ENCODE measurements around the gene CCL16. TPM values are rescaled to one million over a fixed set of nuclear protein-coding genes. Genes with fewer than 3 reads are reported as not detected.

The CCL16 gene
- total and polyA plus RNA-seq, 8 donors = 0.15 to 0.72 TPM; not detected in 6

DNA sequence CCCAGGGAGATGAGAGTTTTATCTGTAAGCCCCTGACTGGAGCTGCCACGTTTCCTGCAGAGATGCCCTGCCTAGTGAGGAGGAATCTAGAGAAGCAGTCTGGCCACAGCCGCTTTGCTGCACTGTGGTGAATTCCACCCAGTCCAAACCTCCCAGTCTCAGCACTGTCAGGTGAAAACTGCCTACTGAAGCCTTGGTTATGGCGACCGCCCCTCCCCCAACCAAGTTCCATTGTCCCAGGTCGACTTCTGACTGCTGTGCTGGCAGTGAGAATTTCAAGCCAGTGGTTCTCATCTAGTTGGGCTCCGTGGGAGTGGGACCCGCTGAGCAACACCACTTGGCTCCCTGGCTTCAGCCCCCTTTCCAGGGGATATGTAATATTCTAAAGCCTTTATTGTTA lies 27.6 kb downstream of the CCL16 start:
- Histone ChIP-seq H3K4me1 (no peaks in the 10 kb centered on the region), H3K9me3 (no peaks in the 10 kb centered on the region), H3K36me3 (no peaks in the 10 kb centered on the region), H3K4me3 (no peak overlapping the region), H3K27ac (no peak overlapping the region), H3K27me3 (peaks cover 0 to 25% (median 0%) of the 10 kb centered on the region in 3 donors)
- TF ChIP-seq POLR2A (IDR thresholded peaks at IDR 0.05) = no peak
- TF ChIP-seq, protein P1, sequence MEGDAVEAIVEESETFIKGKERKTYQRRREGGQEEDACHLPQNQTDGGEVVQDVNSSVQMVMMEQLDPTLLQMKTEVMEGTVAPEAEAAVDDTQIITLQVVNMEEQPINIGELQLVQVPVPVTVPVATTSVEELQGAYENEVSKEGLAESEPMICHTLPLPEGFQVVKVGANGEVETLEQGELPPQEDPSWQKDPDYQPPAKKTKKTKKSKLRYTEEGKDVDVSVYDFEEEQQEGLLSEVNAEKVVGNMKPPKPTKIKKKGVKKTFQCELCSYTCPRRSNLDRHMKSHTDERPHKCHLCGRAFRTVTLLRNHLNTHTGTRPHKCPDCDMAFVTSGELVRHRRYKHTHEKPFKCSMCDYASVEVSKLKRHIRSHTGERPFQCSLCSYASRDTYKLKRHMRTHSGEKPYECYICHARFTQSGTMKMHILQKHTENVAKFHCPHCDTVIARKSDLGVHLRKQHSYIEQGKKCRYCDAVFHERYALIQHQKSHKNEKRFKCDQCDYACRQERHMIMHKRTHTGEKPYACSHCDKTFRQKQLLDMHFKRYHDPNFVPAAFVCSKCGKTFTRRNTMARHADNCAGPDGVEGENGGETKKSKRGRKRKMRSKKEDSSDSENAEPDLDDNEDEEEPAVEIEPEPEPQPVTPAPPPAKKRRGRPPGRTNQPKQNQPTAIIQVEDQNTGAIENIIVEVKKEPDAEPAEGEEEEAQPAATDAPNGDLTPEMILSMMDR (IDR thresholded peaks at IDR 0.05) = no peak
- no peak for TF ChIP-seq POLR2AphosphoS5 (IDR thresholded peaks at IDR 0.05)
- TF ChIP-seq EP300 (IDR thresholded peaks at IDR 0.05) = no peak
- 54 to 59% (median 57%) methylated on average over 5 to 7 of the region's 7 CpGs for WGBS, 5 donors
- intact Hi-C loops (cut with DNase I; ENCODE audit: low total_unique reads) = no loop called here
- DNase-seq = no peak

DNA sequence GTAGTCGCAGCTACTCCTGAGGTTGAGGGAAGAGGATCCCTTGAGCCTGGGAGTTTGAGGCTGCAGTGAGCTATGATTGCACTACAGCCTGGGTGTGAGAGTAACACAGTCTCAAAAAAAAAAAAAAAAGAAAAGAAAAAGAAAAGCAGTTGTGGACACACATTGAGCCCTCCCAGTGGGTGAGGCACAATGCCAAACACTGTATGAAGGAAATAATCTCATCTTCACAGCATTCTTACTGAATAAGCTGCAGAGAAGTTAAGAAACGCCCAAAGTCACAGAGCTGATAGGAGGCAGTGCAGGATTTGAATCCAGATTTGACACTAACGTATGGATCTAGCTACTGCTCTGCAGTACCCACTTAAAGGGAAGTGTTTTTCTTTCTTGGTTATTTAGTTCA lies 31.9 kb downstream of the CCL16 start:
- no peak for TF ChIP-seq EP300 (IDR thresholded peaks at IDR 0.05)
- TF ChIP-seq POLR2A (IDR thresholded peaks at IDR 0.05) = no peak
- no peaks in the 10 kb centered on the region for H3K9me3 ChIP-seq
- no peak overlapping the region for H3K4me3 ChIP-seq
- H3K36me3 ChIP-seq = no peaks in the 10 kb centered on the region
- WGBS, 5 donors = 52 to 67% (median 60%) methylated on average over 3 of the region's 3 CpGs
- peaks cover 0 to 7% (median 0%) of the 10 kb centered on the region in 4 donors for H3K4me1 ChIP-seq
- no peak overlapping the region for H3K27ac ChIP-seq
- no peak for DNase-seq
- peaks cover 0 to 12% (median 0%) of the 10 kb centered on the region in 3 donors for H3K27me3 ChIP-seq
- intact Hi-C loops (cut with DNase I; ENCODE audit: low total_unique reads) = no loop called here

DNA sequence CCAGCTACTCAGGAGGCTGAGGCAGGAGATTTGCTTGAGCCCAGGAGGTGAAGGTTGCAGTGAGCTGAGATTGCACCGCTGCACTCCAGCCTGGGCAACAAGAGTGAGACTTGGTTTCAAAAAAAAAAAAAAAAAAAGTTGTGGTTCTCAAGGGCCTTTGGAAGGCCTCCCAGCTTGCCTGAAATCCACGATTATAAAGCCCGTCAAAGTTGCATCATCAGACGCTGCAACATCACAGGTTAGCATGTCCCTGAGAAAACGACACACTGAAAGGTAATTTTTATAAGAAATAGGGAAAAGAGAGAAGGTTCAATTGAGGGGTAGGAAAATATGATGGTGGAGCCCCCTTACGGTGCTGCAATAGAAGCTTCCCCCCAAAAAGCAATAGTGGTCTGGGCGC lies 33.2 kb downstream of the CCL16 start:
- no peak overlapping the region for H3K4me3 ChIP-seq
- peaks cover 0 to 7% (median 0%) of the 10 kb centered on the region in 4 donors for H3K4me1 ChIP-seq
- intact Hi-C loops (cut with DNase I; ENCODE audit: low total_unique reads) = no loop called here
- TF ChIP-seq, protein P1 (IDR thresholded peaks at IDR 0.05) = no peak
- TF ChIP-seq POLR2A (IDR thresholded peaks at IDR 0.05) (no peak), POLR2AphosphoS5 (IDR thresholded peaks at IDR 0.05) (no peak), EP300 (IDR thresholded peaks at IDR 0.05) (no peak)
- H3K27ac ChIP-seq = no peak overlapping the region
- no peaks in the 10 kb centered on the region for H3K9me3 ChIP-seq
- WGBS, 5 donors = 88 to 93% (median 90%) methylated on average over 7 of the region's 7 CpGs
- H3K27me3 ChIP-seq = peaks cover 0 to 8% (median 0%) of the 10 kb centered on the region in 3 donors
- no peak for DNase-seq
- H3K36me3 ChIP-seq = no peaks in the 10 kb centered on the region

DNA sequence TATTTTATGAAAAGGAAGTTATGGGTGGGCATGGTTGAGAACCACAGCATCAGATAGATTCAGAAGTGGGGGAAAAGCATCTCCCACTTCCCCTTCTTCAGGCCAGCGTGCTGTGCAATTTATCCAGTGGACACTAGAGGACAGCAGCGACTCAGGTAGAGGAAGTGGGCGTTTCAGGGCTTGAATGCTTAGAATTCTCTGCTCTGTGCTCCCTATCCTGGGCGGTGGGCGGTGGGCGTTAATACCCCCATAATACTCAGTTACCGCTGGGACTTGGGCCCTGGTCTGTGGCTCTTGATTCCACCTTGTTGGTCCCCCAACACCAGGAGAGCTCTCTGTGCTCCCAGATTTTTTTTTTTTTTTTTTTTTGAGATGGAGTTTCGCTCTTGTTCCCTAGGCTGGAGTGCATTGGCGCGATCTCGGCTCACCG lies 34.1 kb downstream of the CCL16 start:
- no peaks in the 10 kb centered on the region for H3K36me3 ChIP-seq
- H3K27me3 ChIP-seq = peaks cover 0 to 10% (median 0%) of the 10 kb centered on the region in 3 donors
- peak; percentile 41 to 73 for DNase-seq
- WGBS, 5 donors = 11 to 28% (median 23%) methylated on average over 11 to 12 of the region's 12 CpGs
- H3K4me3 ChIP-seq = peak overlapping the region in 2 of 4 donors; percentile 28 to 37
- H3K4me1 ChIP-seq = peaks cover 0 to 7% (median 0%) of the 10 kb centered on the region in 4 donors
- TF ChIP-seq, protein P1 (IDR thresholded peaks at IDR 0.05) = peak in 5 of 7 experiments; percentile 24 to 73 (median 59)
- no peak for TF ChIP-seq POLR2AphosphoS5 (IDR thresholded peaks at IDR 0.05)
- H3K27ac ChIP-seq = no peak overlapping the region
- intact Hi-C loops (cut with DNase I; ENCODE audit: low total_unique reads) = no loop called here
- no peaks in the 10 kb centered on the region for H3K9me3 ChIP-seq

DNA sequence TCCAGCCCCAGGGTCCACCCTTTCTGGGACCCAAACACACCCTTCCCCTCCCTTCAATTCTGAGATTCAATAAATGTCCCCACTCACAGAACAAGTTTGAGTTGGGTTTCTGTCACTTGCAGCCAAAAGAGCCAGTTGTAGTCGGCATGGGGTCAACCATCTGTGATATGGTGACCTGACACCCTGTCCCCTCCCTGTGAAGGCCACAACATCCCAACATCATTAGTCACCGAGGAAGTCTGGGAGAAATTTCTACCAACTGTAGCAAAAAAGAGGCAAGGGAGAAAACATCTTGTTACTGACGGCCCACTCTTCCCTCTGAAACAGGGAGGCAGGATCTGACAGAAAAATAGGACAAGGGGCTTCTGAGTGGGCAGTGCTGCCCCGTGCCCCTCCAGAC lies 37.1 kb downstream of the CCL16 start:
- peaks cover 0 to 10% (median 0%) of the 10 kb centered on the region in 3 donors for H3K27me3 ChIP-seq
- 69 to 80% (median 78%) methylated on average over 4 of the region's 4 CpGs for WGBS, 5 donors
- intact Hi-C loops (cut with DNase I; ENCODE audit: low total_unique reads) = no loop called here
- no peaks in the 10 kb centered on the region for H3K36me3 ChIP-seq
- H3K27ac ChIP-seq = no peak overlapping the region
- H3K4me1 ChIP-seq = peaks cover 0 to 7% (median 0%) of the 10 kb centered on the region in 4 donors
- H3K9me3 ChIP-seq = no peaks in the 10 kb centered on the region
- TF ChIP-seq POLR2AphosphoS5 (IDR thresholded peaks at IDR 0.05) (no peak), POLR2A (IDR thresholded peaks at IDR 0.05) (no peak)
- DNase-seq = no peak
- no peak overlapping the region for H3K4me3 ChIP-seq

All from stomach (tissue), 9 donors.